HUES64 (cell line): ENCODE data around the gene FCRL2.

Experiments used
- H3K27ac ChIP-seq: 2 replicates; pipeline ENCODE4 v1.7.0; 2013; ENCODE audit warnings: low read depth, low read length, inconsistent platforms
- H3K27me3 ChIP-seq: 2 replicates; pipeline ENCODE4 v1.6.1; 2013; ENCODE audit warnings: mild to moderate bottlenecking, low read length; ENCODE audit not compliant: insufficient read depth
- H3K36me3 ChIP-seq: 2 replicates; pipeline ENCODE4 v1.6.1; 2013; ENCODE audit warnings: mild to moderate bottlenecking, low read length; ENCODE audit not compliant: insufficient read depth
- H3K4me1 ChIP-seq: 2 replicates; pipeline ENCODE4 v1.6.1; 2013; ENCODE audit warnings: mild to moderate bottlenecking, low read length, moderate library complexity; ENCODE audit not compliant: insufficient read depth
- H3K4me3 ChIP-seq: 2 replicates; pipeline ENCODE4 v1.5.1; 2013; ENCODE audit warnings: mild to moderate bottlenecking, low read length, moderate library complexity
- H3K9ac ChIP-seq: 2 replicates; pipeline ENCODE4 v1.6.1; 2013; ENCODE audit warnings: mild to moderate bottlenecking, low read depth, low read length
- H3K9me3 ChIP-seq: 2 replicates; pipeline ENCODE4 v1.6.1; 2013; ENCODE audit warnings: low read depth, low read length; ENCODE audit not compliant: insufficient read depth
- WGBS: fragments of 150-250, 120-280 bp; methylation state at CpG from one replicate; pipeline ENCODE4 v1.1.7; 2013; ENCODE audit warnings: missing lambda C conversion rate; 5-methylcytosine and 5-hydroxymethylcytosine counted together

The FCRL2 gene

GRCh38 chr1:157782931-157783330 lies 6.0 kb upstream of the FCRL2 start:
- no peak overlapping the region for H3K4me3 ChIP-seq
- no peaks in the 10 kb centered on the region for H3K36me3 ChIP-seq
- WGBS: 89% methylated on average over 1 of the region's 1 CpG
- no peaks in the 10 kb centered on the region for H3K4me1 ChIP-seq
- no peaks in the 10 kb centered on the region for H3K9me3 ChIP-seq
- no peak overlapping the region for H3K9ac ChIP-seq
- H3K27me3 ChIP-seq: no peaks in the 10 kb centered on the region
- no peak overlapping the region for H3K27ac ChIP-seq

DNA sequence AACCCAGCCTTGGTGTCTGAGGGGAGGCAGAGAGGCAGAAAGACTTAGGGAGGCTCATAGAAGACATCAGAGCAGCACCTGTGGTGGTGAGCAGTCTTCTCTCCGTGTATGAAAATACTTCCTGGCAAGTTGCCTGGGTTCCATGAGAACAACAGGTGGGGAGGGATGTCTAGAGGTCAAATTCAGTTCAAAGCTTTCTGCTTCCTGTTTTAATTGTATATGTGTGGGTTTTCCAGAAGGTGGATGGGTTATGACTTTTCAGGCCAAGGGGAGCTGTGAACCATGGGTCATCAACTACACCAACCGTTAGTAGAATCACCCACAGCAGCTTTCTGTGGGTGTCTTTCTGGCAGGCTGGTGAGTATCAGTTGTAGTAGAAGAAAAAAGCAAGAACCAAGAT lies 4.1 kb upstream of the FCRL2 start:
- Histone ChIP-seq H3K9ac (no peak overlapping the region), H3K27me3 (no peaks in the 10 kb centered on the region), H3K4me3 (no peak overlapping the region), H3K4me1 (no peaks in the 10 kb centered on the region), H3K27ac (no peak overlapping the region), H3K36me3 (no peaks in the 10 kb centered on the region), H3K9me3 (no peaks in the 10 kb centered on the region)
- WGBS: 94% methylated on average over 2 of the region's 2 CpGs

DNA sequence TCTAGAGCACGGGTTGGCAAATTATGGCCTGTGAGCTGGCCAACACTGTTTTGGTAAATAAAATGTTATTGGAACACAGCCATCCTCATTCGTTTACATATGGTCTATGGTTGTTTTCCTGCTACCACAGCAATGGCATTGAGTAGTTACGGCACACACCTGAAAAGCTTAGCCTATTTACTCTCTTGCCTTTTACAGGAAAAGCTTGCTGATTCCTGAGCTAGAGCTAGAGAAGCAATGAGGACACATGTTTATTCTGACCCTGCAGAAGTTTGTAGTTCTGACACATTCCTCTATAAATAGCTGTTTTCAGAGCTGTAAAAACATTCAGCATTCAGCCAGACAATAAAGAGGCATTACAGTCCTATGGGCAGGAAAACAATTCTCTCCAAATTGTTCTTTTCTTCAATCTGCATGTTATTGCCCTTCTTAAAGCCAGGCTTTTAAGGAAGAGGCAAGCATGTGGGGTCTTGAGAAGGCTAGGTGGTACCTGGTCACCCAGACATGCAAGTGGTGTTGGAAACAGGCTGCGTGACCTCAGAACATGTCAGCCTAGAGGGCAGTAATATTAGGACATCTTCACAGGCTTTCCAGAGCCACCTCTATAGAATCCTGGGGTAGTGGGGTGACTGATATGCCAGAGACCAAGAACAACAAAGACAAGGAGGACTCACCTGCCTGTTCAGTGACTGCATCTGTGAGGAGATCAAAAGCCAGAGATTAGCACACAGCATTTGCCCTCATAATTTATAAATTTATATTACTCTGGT lies 1.6 kb downstream of the FCRL2 start:
- Histone ChIP-seq H3K27ac (no peak overlapping the region), H3K4me3 (no peak overlapping the region), H3K4me1 (no peaks in the 10 kb centered on the region), H3K9ac (no peak overlapping the region), H3K27me3 (no peaks in the 10 kb centered on the region), H3K9me3 (no peaks in the 10 kb centered on the region), H3K36me3 (no peaks in the 10 kb centered on the region)
- WGBS: 89% methylated on average over 4 of the region's 4 CpGs

DNA sequence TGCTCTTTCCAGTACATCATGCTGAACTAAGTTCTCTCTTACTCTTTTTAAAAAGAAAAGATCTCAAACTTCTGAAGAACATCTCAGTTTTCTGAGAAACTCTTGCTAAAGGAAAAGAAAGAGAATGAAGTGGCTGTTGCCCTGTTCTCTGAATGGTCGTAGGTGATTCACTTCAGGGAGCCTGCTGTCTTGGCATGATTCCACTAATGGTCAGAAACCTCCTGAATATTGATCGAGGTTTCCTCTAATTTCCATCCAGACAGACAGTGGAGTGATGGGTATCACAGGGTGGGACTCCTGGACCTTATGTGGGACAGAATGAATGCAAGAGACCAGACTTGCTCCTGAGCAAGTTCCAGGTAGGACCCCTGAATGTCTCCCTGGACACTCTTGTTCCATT lies 2.5 kb downstream of the FCRL2 start:
- H3K27ac ChIP-seq: no peak overlapping the region
- WGBS: 86% methylated on average over 2 of the region's 2 CpGs
- H3K36me3 ChIP-seq: no peaks in the 10 kb centered on the region
- H3K4me1 ChIP-seq: no peaks in the 10 kb centered on the region
- no peak overlapping the region for H3K9ac ChIP-seq
- no peaks in the 10 kb centered on the region for H3K9me3 ChIP-seq
- no peak overlapping the region for H3K4me3 ChIP-seq
- H3K27me3 ChIP-seq: no peaks in the 10 kb centered on the region

GRCh38 chr1:157773493-157774350 lies 3.2 kb downstream of the FCRL2 start:
- Histone ChIP-seq H3K4me3 (no peak overlapping the region), H3K9me3 (no peaks in the 10 kb centered on the region), H3K27me3 (no peaks in the 10 kb centered on the region), H3K4me1 (no peaks in the 10 kb centered on the region), H3K27ac (no peak overlapping the region), H3K9ac (no peak overlapping the region), H3K36me3 (no peaks in the 10 kb centered on the region)
- 65% methylated on average over 1 of the region's 1 CpG for WGBS

- no peak overlapping the region for H3K4me3 ChIP-seq
- WGBS: 91% methylated on average over 7 of the region's 8 CpGs
- no peaks in the 10 kb centered on the region for H3K4me1 ChIP-seq
- no peak overlapping the region for H3K27ac ChIP-seq
- no peak overlapping the region for H3K9ac ChIP-seq
- no peaks in the 10 kb centered on the region for H3K27me3 ChIP-seq
- no peaks in the 10 kb centered on the region for H3K9me3 ChIP-seq
- no peaks in the 10 kb centered on the region for H3K36me3 ChIP-seq
Observed at GRCh38 chr1:157771661-157772425, 5.1 kb downstream of the FCRL2 start.

DNA sequence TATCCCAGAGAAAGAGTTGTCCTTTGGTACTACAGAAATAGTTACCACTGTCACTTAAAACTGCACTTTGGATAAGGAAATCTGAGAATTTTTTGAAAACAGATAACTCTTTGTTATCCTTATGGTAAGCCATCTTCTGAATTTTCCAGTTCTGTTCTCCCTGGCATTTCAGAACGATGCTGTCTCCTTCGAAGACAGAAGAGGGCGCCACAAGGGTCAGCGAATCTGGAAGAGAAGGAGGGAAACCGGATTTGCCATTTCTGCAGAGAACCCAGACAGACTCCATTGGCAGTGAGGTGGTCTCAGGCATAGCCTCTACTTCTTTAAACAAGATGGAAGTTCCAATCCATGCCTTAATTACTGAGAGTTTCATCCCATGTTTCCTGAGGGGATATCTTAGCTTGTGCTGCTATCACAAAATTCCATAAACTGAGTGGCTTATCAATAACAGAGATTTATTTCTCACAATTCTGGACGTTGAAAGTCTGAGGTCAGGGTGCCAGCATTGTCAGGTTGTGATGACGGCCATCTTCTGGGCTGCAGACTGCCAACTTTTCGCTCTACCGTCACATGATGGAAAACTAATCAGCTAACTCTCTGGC lies 6.4 kb downstream of the FCRL2 start:
- H3K36me3 ChIP-seq: no peaks in the 10 kb centered on the region
- no peak overlapping the region for H3K27ac ChIP-seq
- no peaks in the 10 kb centered on the region for H3K9me3 ChIP-seq
- H3K9ac ChIP-seq: no peak overlapping the region
- no peaks in the 10 kb centered on the region for H3K27me3 ChIP-seq
- WGBS: 57% methylated on average over 9 of the region's 9 CpGs
- no peaks in the 10 kb centered on the region for H3K4me1 ChIP-seq
- no peak overlapping the region for H3K4me3 ChIP-seq

GRCh38 chr1:157766792-157767191 lies 10.1 kb downstream of the FCRL2 start:
- no peaks in the 10 kb centered on the region for H3K27me3 ChIP-seq
- H3K27ac ChIP-seq: no peak overlapping the region
- no peak overlapping the region for H3K4me3 ChIP-seq

GRCh38 chr1:157758018-157758417 lies 18.9 kb downstream of the FCRL2 start:
- 92% methylated on average over 3 of the region's 4 CpGs for WGBS

More at GRCh38 chr1:157766792-157767191, 10.1 kb downstream of the FCRL2 start:
- Histone ChIP-seq H3K36me3 (no peaks in the 10 kb centered on the region), H3K9ac (no peak overlapping the region), H3K4me1 (no peaks in the 10 kb centered on the region), H3K9me3 (no peaks in the 10 kb centered on the region)

GRCh38 chr1:157753611-157754010 lies 23.3 kb downstream of the FCRL2 start:
- Histone ChIP-seq H3K36me3 (no peaks in the 10 kb centered on the region), H3K9ac (no peak overlapping the region), H3K27ac (no peak overlapping the region), H3K4me1 (peaks cover 11% of the 10 kb centered on the region), H3K9me3 (no peaks in the 10 kb centered on the region), H3K4me3 (no peak overlapping the region), H3K27me3 (no peaks in the 10 kb centered on the region)
- 38% methylated on average over 1 of the region's 1 CpG for WGBS

More at GRCh38 chr1:157758018-157758417, 18.9 kb downstream of the FCRL2 start:
- peaks cover 11% of the 10 kb centered on the region for H3K4me1 ChIP-seq
- peaks cover 11% of the 10 kb centered on the region; the same call in 1 of the 2 replicates for H3K9me3 ChIP-seq
- no peak overlapping the region for H3K4me3 ChIP-seq
- H3K27me3 ChIP-seq: no peaks in the 10 kb centered on the region
- H3K27ac ChIP-seq: no peak overlapping the region
- no peak overlapping the region for H3K9ac ChIP-seq
- no peaks in the 10 kb centered on the region for H3K36me3 ChIP-seq
